RWPE1 (cell line): Measurements from ENCODE around the gene DDX5.

Experiments used
- CTCF ChIA-PET: fragments of 350-600 bp; sonication (Branson Sonifier 250); formaldehyde crosslinking; extraction: SDS; loops from one replicate; lab custom pipeline; 2021; lab: Yijun Ruan, JAX
- POLR2A ChIA-PET: fragments of 400-600 bp; formaldehyde crosslinking; extraction: SDS; loops from one replicate; lab custom pipeline; 2020; ENCODE audit warnings: antibody characterized with exemption; ENCODE audit not compliant: low non-redundant PET; lab: Yijun Ruan, JAX
- DNase-seq: peaks from one replicate; pipeline ENCODE4 v3.0.0; 2012; ENCODE audit warnings: low spot score
- H3K27ac ChIP-seq: fragments of 450-650 bp; 2 replicates; pipeline ENCODE4 v1.5.1; 2017
- TF ChIP-seq, protein P1 (sequence below): fragments of 450-650 bp; conservative IDR thresholded peaks from 2 replicates; pipeline ENCODE4 v1.5.1; 2017; ENCODE audit warnings: low read depth, mild to moderate bottlenecking

DDX5 gene

DNA sequence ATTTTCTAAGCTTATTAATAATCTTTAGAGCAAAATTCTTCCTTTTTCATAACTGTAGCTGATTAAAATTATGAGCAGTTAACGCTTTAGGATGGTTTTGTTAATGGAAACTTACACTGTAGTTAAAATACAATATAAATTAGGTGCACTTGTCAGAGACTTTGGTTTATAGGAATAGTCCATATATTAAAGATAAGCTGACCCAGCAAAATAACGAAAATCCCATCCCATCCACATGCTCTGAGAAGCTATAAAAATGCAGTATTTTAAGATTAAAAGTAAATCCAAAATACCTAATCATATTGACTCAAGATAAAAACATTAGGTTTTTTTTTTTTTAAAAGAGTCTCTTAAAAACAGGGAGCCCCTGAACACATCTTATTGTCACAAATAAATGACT lies 38.7 kb upstream of the DDX5 start:
- TF ChIP-seq, protein P1, sequence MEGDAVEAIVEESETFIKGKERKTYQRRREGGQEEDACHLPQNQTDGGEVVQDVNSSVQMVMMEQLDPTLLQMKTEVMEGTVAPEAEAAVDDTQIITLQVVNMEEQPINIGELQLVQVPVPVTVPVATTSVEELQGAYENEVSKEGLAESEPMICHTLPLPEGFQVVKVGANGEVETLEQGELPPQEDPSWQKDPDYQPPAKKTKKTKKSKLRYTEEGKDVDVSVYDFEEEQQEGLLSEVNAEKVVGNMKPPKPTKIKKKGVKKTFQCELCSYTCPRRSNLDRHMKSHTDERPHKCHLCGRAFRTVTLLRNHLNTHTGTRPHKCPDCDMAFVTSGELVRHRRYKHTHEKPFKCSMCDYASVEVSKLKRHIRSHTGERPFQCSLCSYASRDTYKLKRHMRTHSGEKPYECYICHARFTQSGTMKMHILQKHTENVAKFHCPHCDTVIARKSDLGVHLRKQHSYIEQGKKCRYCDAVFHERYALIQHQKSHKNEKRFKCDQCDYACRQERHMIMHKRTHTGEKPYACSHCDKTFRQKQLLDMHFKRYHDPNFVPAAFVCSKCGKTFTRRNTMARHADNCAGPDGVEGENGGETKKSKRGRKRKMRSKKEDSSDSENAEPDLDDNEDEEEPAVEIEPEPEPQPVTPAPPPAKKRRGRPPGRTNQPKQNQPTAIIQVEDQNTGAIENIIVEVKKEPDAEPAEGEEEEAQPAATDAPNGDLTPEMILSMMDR = no peak
- CTCF ChIA-PET = no interaction called here
- DNase-seq = no peak
- no peak overlapping the region for H3K27ac ChIP-seq
- POLR2A ChIA-PET = no interaction called here

DNA sequence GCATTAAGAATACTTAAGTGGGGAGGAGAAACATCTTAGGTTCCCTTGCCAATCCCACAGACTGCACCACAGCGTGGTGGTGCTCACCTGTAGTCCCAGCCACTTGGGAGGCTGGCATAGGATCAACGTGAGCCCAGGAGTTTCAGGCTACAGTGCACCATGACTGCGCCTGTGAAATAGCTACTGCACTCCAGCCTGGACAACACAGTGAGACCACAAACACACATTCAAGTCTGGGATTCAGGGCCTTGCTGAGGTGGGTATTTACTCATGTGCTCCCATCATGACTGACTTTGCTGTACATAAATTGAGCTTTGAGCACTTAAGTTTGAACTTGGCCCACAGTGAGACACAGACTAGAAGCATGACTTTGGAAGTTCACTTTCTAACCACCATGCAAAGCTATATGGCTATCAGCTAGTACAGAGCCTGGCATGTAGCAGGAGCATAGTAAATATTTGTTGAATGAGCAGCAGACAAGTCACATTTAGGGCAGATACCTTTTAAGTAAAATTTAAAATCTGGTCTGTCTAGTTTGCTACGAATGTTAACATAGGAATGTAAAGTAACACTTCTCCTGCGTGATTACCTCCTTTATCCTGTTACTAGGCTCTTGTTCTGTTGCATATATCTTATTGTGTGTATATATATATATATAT lies 34.2 kb upstream of the DDX5 start:
- no peak overlapping the region for H3K27ac ChIP-seq
- TF ChIP-seq, protein P1 = no peak
- ChIA-PET POLR2A (interaction anchor here (0.7 kb wide), 1 partner anchor 34 kb away, joined by 3 read pairs; the partner anchor contains the start of gene CEP95), CTCF (interaction anchor here (0.6 to 1.0 kb wide), 3 partner anchors 10 to 370 kb away, joined by 3 to 5 read pairs (median 4); no protein-coding TSS in a partner anchor)
- DNase-seq = no peak

DNA sequence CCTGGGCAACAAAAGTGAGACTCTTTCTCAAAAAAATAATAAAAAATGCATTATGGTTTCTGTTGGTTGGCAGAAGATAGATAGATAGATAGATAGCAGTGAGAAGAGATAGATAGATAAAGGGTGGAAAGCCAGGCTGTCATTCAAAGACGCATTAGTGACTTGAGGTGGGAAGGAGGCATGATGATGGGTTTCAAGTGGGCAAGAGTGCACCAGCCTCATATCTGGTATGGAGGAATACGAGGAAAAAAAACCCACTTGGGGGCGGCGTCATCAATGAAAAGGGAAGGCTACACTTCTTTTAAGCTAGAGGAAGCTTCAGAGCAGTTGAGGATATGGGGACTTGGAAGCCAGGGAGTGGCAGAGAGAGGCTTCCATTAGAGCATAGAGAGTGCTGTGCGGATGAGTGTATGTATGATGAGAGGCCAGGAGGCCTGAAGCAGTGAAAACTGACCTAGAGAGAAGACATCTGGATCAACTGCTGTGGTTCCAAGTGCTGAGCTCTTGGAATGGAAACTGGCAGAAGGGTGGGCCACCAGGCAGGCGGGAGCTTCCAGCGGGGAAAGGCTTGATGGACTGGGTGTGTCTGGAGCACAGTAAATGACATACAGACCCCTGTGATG lies 32.5 kb upstream of the DDX5 start:
- DNase-seq = no peak
- CTCF ChIA-PET = interaction anchor here (0.7 kb wide), 1 partner anchor 13 kb away, joined by 4 read pairs; no protein-coding TSS in a partner anchor
- POLR2A ChIA-PET = no interaction called here
- TF ChIP-seq, protein P1 = no peak
- 0 out of 2 replicates have a peak overlapping the region, but pooled peaks have one; percentile 29 for H3K27ac ChIP-seq

DNA sequence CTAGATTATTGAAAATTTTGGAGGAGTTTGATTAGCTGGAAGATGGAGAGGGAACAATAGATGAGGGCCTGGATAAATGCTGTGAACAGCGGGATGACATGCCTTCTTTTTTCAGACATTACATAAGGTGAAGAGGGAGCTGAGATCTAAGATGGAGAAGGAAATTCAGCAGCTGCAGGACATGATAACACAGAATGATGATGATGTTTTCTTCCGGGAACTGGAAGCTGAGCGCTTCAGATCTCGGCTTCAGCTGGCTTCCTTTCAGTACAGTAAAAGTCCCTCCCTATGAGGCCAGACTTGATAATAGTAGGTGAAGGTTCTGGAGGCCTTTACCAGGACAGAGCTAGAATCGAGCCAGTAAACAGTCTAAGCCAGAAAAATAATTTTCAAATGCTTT lies 31.4 kb upstream of the DDX5 start:
- CTCF ChIA-PET = interaction anchor here (1.2 kb wide), 1 partner anchor 13 kb away, joined by 3 read pairs; no protein-coding TSS in a partner anchor
- POLR2A ChIA-PET = no interaction called here
- TF ChIP-seq, protein P1 = no peak
- no peak for DNase-seq
- no peak overlapping the region for H3K27ac ChIP-seq

DNA sequence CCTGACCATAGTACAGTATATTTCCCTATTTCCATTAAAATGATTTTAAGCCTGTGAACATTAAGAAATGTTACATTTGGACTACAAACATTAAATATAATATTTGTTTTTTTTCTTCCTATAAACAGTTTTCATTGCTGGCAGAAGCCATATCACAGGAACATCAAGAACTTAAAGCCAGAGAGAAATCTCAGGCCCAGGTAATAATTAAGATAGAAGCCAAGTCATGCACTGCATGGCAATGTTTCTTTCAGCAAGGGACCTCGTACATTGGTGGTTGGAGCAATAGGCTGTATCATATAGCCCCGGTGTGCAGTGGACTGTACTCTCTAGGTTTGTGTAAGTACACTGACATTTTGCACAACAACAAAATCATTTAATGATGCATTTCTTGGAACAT lies 30.8 kb upstream of the DDX5 start:
- no peak overlapping the region for H3K27ac ChIP-seq
- CTCF ChIA-PET = interaction anchor here (1.2 kb wide), 1 partner anchor 14 kb away, joined by 3 read pairs; no protein-coding TSS in a partner anchor

DNA sequence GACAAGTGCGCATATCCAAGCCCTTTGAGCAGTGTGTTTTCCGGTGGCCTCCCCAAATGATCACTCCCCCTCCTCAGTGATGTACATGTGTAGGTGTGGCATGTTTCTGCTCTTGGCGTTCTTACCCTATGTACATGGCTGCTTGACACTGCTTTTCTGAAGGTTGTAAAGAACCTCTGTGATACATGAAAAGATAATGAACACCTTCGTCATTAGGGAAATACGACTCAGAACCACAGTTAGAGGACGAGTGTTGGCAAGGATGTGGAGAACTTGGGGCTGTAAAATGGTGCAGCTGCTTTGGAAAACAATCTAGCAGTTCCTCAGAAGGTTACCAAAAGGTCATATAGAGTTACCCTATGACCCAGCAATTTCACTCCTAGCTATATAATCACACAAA lies 29.3 kb upstream of the DDX5 start:
- TF ChIP-seq, protein P1 = no peak
- ChIA-PET POLR2A (no interaction called here), CTCF (no interaction called here)
- DNase-seq = no peak
- H3K27ac ChIP-seq = no peak overlapping the region

More for the DNA sequence above, 30.8 kb upstream of the DDX5 start:
- POLR2A ChIA-PET = no interaction called here
- TF ChIP-seq, protein P1 = no peak
- no peak for DNase-seq
